ENCODE data around the gene ARL13B. TPM values are rescaled to one million over a fixed set of nuclear protein-coding genes. Genes with fewer than 3 reads are reported as not detected.
"Not testable (repeated sequence)": the region's sequence is repeated elsewhere in the genome, so short reads cannot be mapped to it uniquely, and the experiment has no call there.

ARL13B gene
- total RNA-seq (5.6 TPM), polyA plus RNA-seq (1 to 10 TPM; 5.8 to 7.5 (median 6.4) TPM)

GRCh38 chr3:93979850-93980676 is at the start of gene ARL13B:
Gene ARL13B (plus strand): TSS chr3:93980155. CDS start chr3:93980424, 269 bp downstream.
- H3K4me1 Mint-ChIP-seq, result peaks cover 16 to 32% (median 22%) of the 10 kb centered on the region in 4 donors
- peaks cover 0 to 2% (median 0%) of the 10 kb centered on the region in 7 donors for H3K9me3 Mint-ChIP-seq
- peak within 1 kb of the TSS; percentile 83 to 93 (median 89) for H3K4me3 Mint-ChIP-seq

GRCh38 chr3:93931597-93932229 is 48.2 kb upstream of the ARL13B start:
- H3K27ac ChIP-seq (ENCODE audit: insufficient read depth, low read length, poor library complexity, severe bottlenecking), result no peak overlapping the region
- H3K27me3 ChIP-seq (ENCODE audit: control insufficient read depth, insufficient read depth, low read length), result no peaks in the 10 kb centered on the region
- DNase-seq, result no peak
- Mint-ChIP-seq H3K27me3 (no peaks in the 10 kb centered on the region), H3K4me1 (peaks cover 0 to 1% (median 0%) of the 10 kb centered on the region in 4 donors), H3K36me3 (no peaks in the 10 kb centered on the region), H3K27ac (no peak overlapping the region), H3K4me3 (no peak overlapping the region), H3K9me3 (peaks cover 0 to 2% (median 0%) of the 10 kb centered on the region in 7 donors)
- no peaks in the 10 kb centered on the region for H3K4me1 ChIP-seq (ENCODE audit: control insufficient read depth, insufficient read depth, low read length, poor library complexity, severe bottlenecking)
- H3K9me3 ChIP-seq (ENCODE audit: control insufficient read depth in 2 of 2, low read length in 2 of 2), result no peaks in the 10 kb centered on the region
- no peak overlapping the region for H3K4me3 ChIP-seq (ENCODE audit: low read depth, low read length)
- ATAC-seq (ENCODE audit: low read depth in 2 of 2), result no peak
- H3K36me3 ChIP-seq (ENCODE audit: control insufficient read depth, insufficient read depth, low read length), result no peaks in the 10 kb centered on the region

More at GRCh38 chr3:93979850-93980676, at the start of gene ARL13B:
- H3K9me3 ChIP-seq (ENCODE audit: control insufficient read depth in 2 of 2, low read length in 2 of 2), result no peaks in the 10 kb centered on the region
- no peaks in the 10 kb centered on the region for H3K36me3 ChIP-seq (ENCODE audit: control insufficient read depth, insufficient read depth, low read length)
- peak within 1 kb of the TSS; percentile 93 for H3K27ac ChIP-seq (ENCODE audit: insufficient read depth, low read length, poor library complexity, severe bottlenecking)
- DNase-seq (peak; percentile 93 to 98 (median 93)), ATAC-seq (ENCODE audit: low read depth in 2 of 2) (peak; percentile 100)
- H3K27me3 ChIP-seq (ENCODE audit: control insufficient read depth, insufficient read depth, low read length), result peaks cover 5% of the 10 kb centered on the region
- Mint-ChIP-seq H3K27ac (peak within 1 kb of the TSS; percentile 82 to 94 (median 94)), H3K36me3 (no peaks in the 10 kb centered on the region), H3K27me3 (peaks cover 14% of the 10 kb centered on the region)
- peak within 1 kb of the TSS; percentile 89 for H3K4me3 ChIP-seq (ENCODE audit: low read depth, low read length)
- H3K4me1 ChIP-seq (ENCODE audit: control insufficient read depth, insufficient read depth, low read length, poor library complexity, severe bottlenecking), result peaks cover 12% of the 10 kb centered on the region

GRCh38 chr3:93934366-93935046 is 45.4 kb upstream of the ARL13B start:
- Mint-ChIP-seq H3K36me3 (no peaks in the 10 kb centered on the region), H3K27me3 (no peaks in the 10 kb centered on the region), H3K4me1 (no peaks in the 10 kb centered on the region), H3K27ac (no peak overlapping the region), H3K9me3 (peaks cover 0 to 2% (median 0%) of the 10 kb centered on the region in 7 donors), H3K4me3 (no peak overlapping the region)
- Histone ChIP-seq H3K27me3 (ENCODE audit: control insufficient read depth, insufficient read depth, low read length) (no peaks in the 10 kb centered on the region), H3K4me1 (ENCODE audit: control insufficient read depth, insufficient read depth, low read length, poor library complexity, severe bottlenecking) (no peaks in the 10 kb centered on the region), H3K9me3 (ENCODE audit: control insufficient read depth in 2 of 2, low read length in 2 of 2) (no peaks in the 10 kb centered on the region), H3K4me3 (ENCODE audit: low read depth, low read length) (no peak overlapping the region), H3K36me3 (ENCODE audit: control insufficient read depth, insufficient read depth, low read length) (no peaks in the 10 kb centered on the region), H3K27ac (ENCODE audit: insufficient read depth, low read length, poor library complexity, severe bottlenecking) (no peak overlapping the region)
- ATAC-seq (ENCODE audit: low read depth in 2 of 2) (no peak), DNase-seq (no peak)

GRCh38 chr3:93936549-93936948 is 43.4 kb upstream of the ARL13B start:
- H3K4me3 ChIP-seq (ENCODE audit: low read depth, low read length), result no peak overlapping the region
- ATAC-seq (ENCODE audit: low read depth in 2 of 2), result no peak
- no peaks in the 10 kb centered on the region for H3K36me3 Mint-ChIP-seq

GRCh38 chr3:93937485-93937884 is 42.5 kb upstream of the ARL13B start:
- H3K36me3 Mint-ChIP-seq; H3K4me1 Mint-ChIP-seq; H3K9me3 ChIP-seq (ENCODE audit: control insufficient read depth in 2 of 2, low read length in 2 of 2); H3K9me3 Mint-ChIP-seq; H3K4me1 ChIP-seq (ENCODE audit: control insufficient read depth, insufficient read depth, low read length, poor library complexity, severe bottlenecking); H3K27me3 Mint-ChIP-seq; H3K4me3 Mint-ChIP-seq; H3K36me3 ChIP-seq (ENCODE audit: control insufficient read depth, insufficient read depth, low read length); H3K27me3 ChIP-seq (ENCODE audit: control insufficient read depth, insufficient read depth, low read length); H3K27ac Mint-ChIP-seq; H3K4me3 ChIP-seq (ENCODE audit: low read depth, low read length); ATAC-seq (ENCODE audit: low read depth in 2 of 2); DNase-seq; H3K27ac ChIP-seq (ENCODE audit: insufficient read depth, low read length, poor library complexity, severe bottlenecking): not testable (repeated sequence)

More at GRCh38 chr3:93936549-93936948, 43.4 kb upstream of the ARL13B start:
- H3K9me3 ChIP-seq (ENCODE audit: control insufficient read depth in 2 of 2, low read length in 2 of 2), result no peaks in the 10 kb centered on the region
- Mint-ChIP-seq H3K27me3 (no peaks in the 10 kb centered on the region), H3K4me1 (no peaks in the 10 kb centered on the region), H3K27ac (no peak overlapping the region), H3K9me3 (peaks cover 0 to 2% (median 0%) of the 10 kb centered on the region in 7 donors), H3K4me3 (no peak overlapping the region)
- H3K4me1 ChIP-seq (ENCODE audit: control insufficient read depth, insufficient read depth, low read length, poor library complexity, severe bottlenecking), result no peaks in the 10 kb centered on the region
- no peaks in the 10 kb centered on the region for H3K36me3 ChIP-seq (ENCODE audit: control insufficient read depth, insufficient read depth, low read length)
- no peaks in the 10 kb centered on the region for H3K27me3 ChIP-seq (ENCODE audit: control insufficient read depth, insufficient read depth, low read length)
- no peak for DNase-seq
- H3K27ac ChIP-seq (ENCODE audit: insufficient read depth, low read length, poor library complexity, severe bottlenecking), result no peak overlapping the region

GRCh38 chr3:93949958-93950357 is 30.0 kb upstream of the ARL13B start:
- DNase-seq, result peak in 1 of 3 donors; percentile 13
- ATAC-seq (ENCODE audit: low read depth in 2 of 2); H3K27ac ChIP-seq (ENCODE audit: insufficient read depth, low read length, poor library complexity, severe bottlenecking); H3K4me1 Mint-ChIP-seq; H3K36me3 Mint-ChIP-seq; H3K9me3 Mint-ChIP-seq; H3K27ac Mint-ChIP-seq; H3K4me1 ChIP-seq (ENCODE audit: control insufficient read depth, insufficient read depth, low read length, poor library complexity, severe bottlenecking); H3K4me3 ChIP-seq (ENCODE audit: low read depth, low read length); H3K4me3 Mint-ChIP-seq; H3K9me3 ChIP-seq (ENCODE audit: control insufficient read depth in 2 of 2, low read length in 2 of 2); H3K27me3 ChIP-seq (ENCODE audit: control insufficient read depth, insufficient read depth, low read length); H3K36me3 ChIP-seq (ENCODE audit: control insufficient read depth, insufficient read depth, low read length): not testable (repeated sequence)
- peaks cover 11% of the 10 kb centered on the region for H3K27me3 Mint-ChIP-seq

GRCh38 chr3:93961026-93961425 is 18.9 kb upstream of the ARL13B start:
- peaks cover 0 to 10% (median 0%) of the 10 kb centered on the region in 7 donors for H3K9me3 Mint-ChIP-seq
- H3K9me3 ChIP-seq (ENCODE audit: control insufficient read depth in 2 of 2, low read length in 2 of 2), result no peaks in the 10 kb centered on the region
- no peak overlapping the region for H3K4me3 Mint-ChIP-seq
- no peak overlapping the region for H3K27ac Mint-ChIP-seq
- DNase-seq (no peak), ATAC-seq (ENCODE audit: low read depth in 2 of 2) (no peak)
- no peak overlapping the region for H3K27ac ChIP-seq (ENCODE audit: insufficient read depth, low read length, poor library complexity, severe bottlenecking)
- H3K4me1 Mint-ChIP-seq, result no peaks in the 10 kb centered on the region
- no peaks in the 10 kb centered on the region for H3K4me1 ChIP-seq (ENCODE audit: control insufficient read depth, insufficient read depth, low read length, poor library complexity, severe bottlenecking)
- no peak overlapping the region for H3K4me3 ChIP-seq (ENCODE audit: low read depth, low read length)
- no peaks in the 10 kb centered on the region for H3K36me3 ChIP-seq (ENCODE audit: control insufficient read depth, insufficient read depth, low read length)
- H3K27me3 ChIP-seq (ENCODE audit: control insufficient read depth, insufficient read depth, low read length), result no peaks in the 10 kb centered on the region
- no peaks in the 10 kb centered on the region for H3K27me3 Mint-ChIP-seq
- no peaks in the 10 kb centered on the region for H3K36me3 Mint-ChIP-seq

All from CD4-positive, CD25-positive, alpha-beta regulatory T cell (primary cell).